Trophoblast cell (in vitro differentiated cells and primary cell): Measurements from ENCODE around the gene FGFBP2.

Experiments used
- DNase-seq, 2 donors: peaks; one replicate each; pipeline ENCODE4 v3.0.0-alpha.2; 2016
- H2AFZ ChIP-seq: 2 replicates; pipeline ENCODE4 v1.6.1; 2013; ENCODE audit warnings: low read length, moderate library complexity, mild to moderate bottlenecking; ENCODE audit not compliant: insufficient read depth, poor library complexity
- H2AK5ac ChIP-seq: 2 replicates; pipeline ENCODE4 v1.6.1; 2013; ENCODE audit warnings: mild to moderate bottlenecking, low read length
- H2BK120ac ChIP-seq: 2 replicates; pipeline ENCODE4 v1.6.1; 2013; ENCODE audit warnings: low read length, mild to moderate bottlenecking, moderate library complexity; ENCODE audit not compliant: insufficient read depth, poor library complexity
- H2BK12ac ChIP-seq: 2 replicates; pipeline ENCODE4 v1.6.1; 2013; ENCODE audit warnings: mild to moderate bottlenecking, low read length, moderate library complexity
- H2BK5ac ChIP-seq: 2 replicates; pipeline ENCODE4 v1.6.1; 2013; ENCODE audit warnings: low read length, low read depth, moderate library complexity, mild to moderate bottlenecking; ENCODE audit not compliant: poor library complexity
- H3K14ac ChIP-seq: 2 replicates; pipeline ENCODE4 v1.6.1; 2013; ENCODE audit warnings: mild to moderate bottlenecking, low read length
- H3K18ac ChIP-seq: 2 replicates; pipeline ENCODE4 v1.6.1; 2013; ENCODE audit warnings: mild to moderate bottlenecking, low read length
- H3K23ac ChIP-seq: 2 replicates; pipeline ENCODE4 v1.6.1; 2013; ENCODE audit warnings: low read length
- H3K27ac ChIP-seq: 2 replicates; pipeline ENCODE4 v1.5.1; 2013; ENCODE audit warnings: low read depth, mild to moderate bottlenecking, inconsistent platforms, low read length, moderate library complexity
- H3K27me3 ChIP-seq: 2 replicates; pipeline ENCODE4 v1.6.1; 2013; ENCODE audit warnings: inconsistent platforms, mild to moderate bottlenecking, low read length, moderate library complexity; ENCODE audit not compliant: insufficient read depth
- H3K36me3 ChIP-seq, 2 experiments: 1 replicate in 1 of 2; 2 replicates in 1 of 2; pipeline ENCODE4 v1.6.1; 2013; ENCODE audit warnings: low read length in 2 of 2, mild to moderate bottlenecking in 2 of 2, moderate library complexity in 1 of 2; ENCODE audit not compliant: insufficient read depth in 2 of 2, control insufficient read depth in 1 of 2
- H3K4ac ChIP-seq: 2 replicates; pipeline ENCODE4 v1.6.1; 2013; ENCODE audit warnings: low read depth, mild to moderate bottlenecking, low read length, moderate library complexity
- H3K4me1 ChIP-seq, 2 experiments: 1 replicate in 1 of 2; 2 replicates in 1 of 2; pipeline ENCODE4 v1.6.1; 2013; ENCODE audit warnings: low read length in 2 of 2, mild to moderate bottlenecking in 2 of 2, moderate library complexity in 1 of 2; ENCODE audit not compliant: insufficient read depth in 2 of 2, control insufficient read depth in 1 of 2
- H3K4me2 ChIP-seq: 2 replicates; pipeline ENCODE4 v1.6.1; 2013; ENCODE audit warnings: inconsistent platforms, mild to moderate bottlenecking, low read length, moderate library complexity
- H3K4me3 ChIP-seq: 2 replicates; pipeline ENCODE4 v1.5.1; 2013; ENCODE audit warnings: mild to moderate bottlenecking, low read depth, low read length, inconsistent platforms
- H3K79me1 ChIP-seq: one replicate; pipeline ENCODE4 v1.6.1; 2013; ENCODE audit warnings: low read length
- H3K79me2 ChIP-seq: 2 replicates; pipeline ENCODE4 v1.6.1; 2013; ENCODE audit warnings: low read length, mild to moderate bottlenecking; ENCODE audit not compliant: control insufficient read depth, insufficient read depth, poor library complexity
- H3K9ac ChIP-seq: 2 replicates; pipeline ENCODE4 v1.6.1; 2013; ENCODE audit warnings: mild to moderate bottlenecking, low read length
- H3K9me3 ChIP-seq: 2 replicates; pipeline ENCODE4 v1.6.1; 2013; ENCODE audit warnings: low read depth, mild to moderate bottlenecking, control low read depth, inconsistent platforms, low read length; ENCODE audit not compliant: insufficient read depth
- H4K12ac ChIP-seq: 2 replicates; pipeline ENCODE4 v1.6.1; 2013; ENCODE audit warnings: low read depth, mild to moderate bottlenecking, low read length, moderate library complexity
- H4K8ac ChIP-seq: 2 replicates; pipeline ENCODE4 v1.6.1; 2013; ENCODE audit warnings: low read depth, mild to moderate bottlenecking, low read length, moderate library complexity
- H4K91ac ChIP-seq: one replicate; pipeline ENCODE4 v1.6.1; 2013; ENCODE audit warnings: low read depth, mild to moderate bottlenecking, low read length, moderate library complexity
- WGBS: extraction: QIAGEN DNeasy Blood & Tissue Kit; methylation state at CpG from one replicate; pipeline ENCODE4 v1.1.7; 2013; ENCODE audit warnings: missing lambda C conversion rate; ENCODE audit not compliant: insufficient read length, insufficient coverage; ENCODE audit errors: extremely low coverage; 5-methylcytosine and 5-hydroxymethylcytosine counted together

FGFBP2 gene

GRCh38 chr4:15958562-15958961 lies 4.4 kb downstream of the FGFBP2 start:
- Histone ChIP-seq H3K14ac (no peak overlapping the region), H3K4me3 (no peak overlapping the region), H4K12ac (no peak overlapping the region), H2BK120ac (no peak overlapping the region), H3K18ac (no peak overlapping the region), H3K79me2 (no peaks in the 10 kb centered on the region), H2BK12ac (no peak overlapping the region), H3K9ac (no peak overlapping the region), H3K4me1 (peaks cover 6 to 11% of the 10 kb centered on the region in 2 experiments), H2BK5ac (no peak overlapping the region), H4K8ac (no peak overlapping the region), H4K91ac (no peak overlapping the region), H3K4me2 (no peak overlapping the region), H3K36me3 (no peaks in the 10 kb centered on the region), H3K79me1 (no peaks in the 10 kb centered on the region), H3K27ac (no peak overlapping the region), H3K4ac (no peak overlapping the region), H3K9me3 (peaks cover 4% of the 10 kb centered on the region), H3K23ac (no peak overlapping the region), H2AFZ (no peak overlapping the region), H3K27me3 (no peaks in the 10 kb centered on the region), H2AK5ac (no peak overlapping the region)
- WGBS: no CpG with 5 or more reads among the region's 2 CpGs
- no peak for DNase-seq

- Histone ChIP-seq H3K14ac (no peak overlapping the region), H4K8ac (no peak overlapping the region), H3K18ac (no peak overlapping the region), H3K9me3 (peaks cover 7% of the 10 kb centered on the region), H3K27ac (no peak overlapping the region), H3K4me2 (no peak overlapping the region), H4K12ac (no peak overlapping the region), H3K4me3 (no peak overlapping the region), H3K27me3 (no peaks in the 10 kb centered on the region), H3K23ac (no peak overlapping the region), H3K79me1 (no peaks in the 10 kb centered on the region), H3K79me2 (no peaks in the 10 kb centered on the region), H3K4ac (no peak overlapping the region), H4K91ac (no peak overlapping the region), H2AFZ (no peak overlapping the region), H2BK12ac (no peak overlapping the region), H3K4me1 (no peaks in the 10 kb centered on the region), H2BK120ac (no peak overlapping the region), H2BK5ac (no peak overlapping the region), H3K36me3 (no peaks in the 10 kb centered on the region), H2AK5ac (no peak overlapping the region), H3K9ac (no peak overlapping the region)
- peak; percentile 88 to 96 for DNase-seq
- no CpG with 5 or more reads among the region's 9 CpGs for WGBS
Observed at GRCh38 chr4:15956179-15956850, 6.7 kb downstream of the FGFBP2 start.

- H3K18ac ChIP-seq: no peak overlapping the region
- no peak overlapping the region for H3K14ac ChIP-seq
- no peaks in the 10 kb centered on the region for H3K79me1 ChIP-seq
- no peak overlapping the region for H3K4me2 ChIP-seq
- no peak overlapping the region for H4K12ac ChIP-seq
- H3K36me3 ChIP-seq: no peaks in the 10 kb centered on the region
- H2BK120ac ChIP-seq: no peak overlapping the region
- H3K79me2 ChIP-seq: no peaks in the 10 kb centered on the region
- H3K27me3 ChIP-seq: no peaks in the 10 kb centered on the region
- H3K9ac ChIP-seq: no peak overlapping the region
- WGBS: no CpG with 5 or more reads among the region's 3 CpGs
- H2BK12ac ChIP-seq: no peak overlapping the region
- no peak overlapping the region for H2AK5ac ChIP-seq
- H3K4me3 ChIP-seq: no peak overlapping the region
- H2BK5ac ChIP-seq: no peak overlapping the region
- H3K23ac ChIP-seq: no peak overlapping the region
- no peak overlapping the region for H3K4ac ChIP-seq
- H3K4me1 ChIP-seq: no peaks in the 10 kb centered on the region
- no peak overlapping the region for H2AFZ ChIP-seq
- H3K9me3 ChIP-seq: peaks cover 7% of the 10 kb centered on the region
- H3K27ac ChIP-seq: no peak overlapping the region
- H4K91ac ChIP-seq: no peak overlapping the region
- no peak overlapping the region for H4K8ac ChIP-seq
- DNase-seq: peak; percentile 71 to 77
Observed at GRCh38 chr4:15955670-15956069, 7.3 kb downstream of the FGFBP2 start.

- Histone ChIP-seq H2AFZ (no peak overlapping the region), H2BK12ac (no peak overlapping the region), H3K4me3 (no peak overlapping the region), H3K27me3 (no peaks in the 10 kb centered on the region), H2BK120ac (no peak overlapping the region), H4K91ac (no peak overlapping the region), H2AK5ac (no peak overlapping the region), H3K79me2 (no peaks in the 10 kb centered on the region), H4K8ac (no peak overlapping the region), H3K18ac (no peak overlapping the region), H3K4me1 (no peaks in the 10 kb centered on the region), H3K23ac (no peak overlapping the region), H3K27ac (no peak overlapping the region), H3K36me3 (no peaks in the 10 kb centered on the region), H4K12ac (no peak overlapping the region), H2BK5ac (no peak overlapping the region), H3K9ac (no peak overlapping the region), H3K14ac (no peak overlapping the region), H3K79me1 (no peaks in the 10 kb centered on the region), H3K4ac (no peak overlapping the region), H3K4me2 (no peak overlapping the region), H3K9me3 (peaks cover 7% of the 10 kb centered on the region)
- WGBS: no CpG with 5 or more reads among the region's 5 CpGs
- peak; percentile 41 to 73 for DNase-seq
Observed at GRCh38 chr4:15953625-15954024, 9.3 kb downstream of the FGFBP2 start.
